ENCODE measurements around the gene PALB2. TPM values are rescaled to one million over a fixed set of nuclear protein-coding genes. Genes with fewer than 3 reads are reported as not detected.
A peak's percentile ranks its signal among the peaks of the same experiment; 100 is the strongest.

The PALB2 gene
- total RNA-seq, 1 experiment from 2014 or later = 19.1 TPM

GRCh38 chr16:23556881-23557778 lies 84.0 kb downstream of the PALB2 start, which contains the start of the genes EARS2 and UBFD1:
EARS2 (minus strand) TSS chr16:23557350; CDS start chr16:23557343, 7 bp downstream.
UBFD1 (plus strand) TSS chr16:23557727; CDS start chr16:23557743, 16 bp downstream.
- H3K27me3 ChIP-seq (ENCODE audit: insufficient read depth, low read depth) = no peaks in the 10 kb centered on the region
- DNase-seq = peak; percentile 94 to 100
- no peaks in the 10 kb centered on the region for H3K9me3 ChIP-seq (ENCODE audit: insufficient read depth, low read depth)
- peaks cover 33% of the 10 kb centered on the region for H3K36me3 ChIP-seq (ENCODE audit: low read depth)
- H3K4me3 ChIP-seq = peak within 1 kb of the TSS; percentile 98
- H3K4me2 ChIP-seq = peak within 1 kb of the TSS; percentile 97
- TSS peak; percentile 62 for BruUV-seq (replicated peaks)
- intact Hi-C loops (cut with micrococcal nuclease; ENCODE audit: unreplicated experiment) = loop anchor here (1.0 to 5.0 kb wide), 4 partner anchors 84 to 945 kb away; partner anchors contain the start of genes COG7, DCTN5 and PALB2
- peaks cover 13% of the 10 kb centered on the region; the same call in 1 of the 2 replicates for H3F3A ChIP-seq (ENCODE audit: insufficient read depth, low read depth)
- H2AFZ ChIP-seq = peak within 1 kb of the TSS; percentile 81
- peaks cover 18% of the 10 kb centered on the region for H4K20me1 ChIP-seq (ENCODE audit: insufficient read depth)
- peaks cover 26% of the 10 kb centered on the region for H3K4me1 ChIP-seq (replicated peaks; ENCODE audit: insufficient read depth)
- TF ChIP-seq EZH2 (IDR thresholded peaks at IDR 0.05; ENCODE audit: low read depth) (no peak), CTCF (conservative IDR thresholded peaks at IDR 0.05) (peak; percentile 89)
- no peaks in the 10 kb centered on the region for H3K9me2 ChIP-seq (ENCODE audit: insufficient read depth)
- peaks cover 56% of the 10 kb centered on the region for H3K79me2 ChIP-seq (ENCODE audit: low read depth)
- CTCF ChIA-PET = interaction anchor here (0.6 to 0.9 kb wide), 3 partner anchors 18 to 139 kb away, joined by 3 to 7 read pairs (median 4); no protein-coding TSS in a partner anchor
- peak within 1 kb of the TSS; percentile 79 for H3K27ac ChIP-seq
- POLR2A ChIA-PET (ENCODE audit: unreplicated experiment) = interaction anchor here (0.5 kb wide), 2 partner anchors 223 to 347 kb away, joined by 4 to 9 read pairs; no protein-coding TSS in a partner anchor

GRCh38 chr16:23554536-23554935 lies 86.6 kb downstream of the PALB2 start:
- DNase-seq = no peak
- Histone ChIP-seq H3K36me3 (ENCODE audit: low read depth) (peaks cover 19% of the 10 kb centered on the region), H4K20me1 (ENCODE audit: insufficient read depth) (peaks cover 6% of the 10 kb centered on the region; the same call in 1 of the 2 replicates), H3K79me2 (ENCODE audit: low read depth) (peaks cover 36% of the 10 kb centered on the region), H3F3A (ENCODE audit: insufficient read depth, low read depth) (peaks cover 13% of the 10 kb centered on the region; the same call in 1 of the 2 replicates), H3K9me3 (ENCODE audit: insufficient read depth, low read depth) (no peaks in the 10 kb centered on the region), H3K9me2 (ENCODE audit: insufficient read depth) (no peaks in the 10 kb centered on the region), H3K27ac (no peak overlapping the region), H3K27me3 (ENCODE audit: insufficient read depth, low read depth) (no peaks in the 10 kb centered on the region), H3K4me2 (no peak overlapping the region), H2AFZ (no peak overlapping the region), H3K4me3 (no peak overlapping the region), H3K4me1 (replicated peaks; ENCODE audit: insufficient read depth) (peaks cover 26% of the 10 kb centered on the region)
- no peak for TF ChIP-seq EZH2 (IDR thresholded peaks at IDR 0.05; ENCODE audit: low read depth)
- CTCF ChIA-PET = no interaction called here
- BruUV-seq (replicated peaks) = no TSS peak
- POLR2A ChIA-PET (ENCODE audit: unreplicated experiment) = no interaction called here
- intact Hi-C loops (cut with micrococcal nuclease; ENCODE audit: unreplicated experiment) = no loop called here

Other genes starting within 250 kb of the PALB2 start
- 38.3 and 40.7 TPM in 2 replicates for gene COG7, start 188.1 kb downstream of the PALB2 start, total RNA-seq (2021)
- 68.5 and 85.1 TPM in 2 replicates for gene GGA2, start 130.8 kb downstream of the PALB2 start, total RNA-seq (2021)
- gene EARS2, start 84.0 kb downstream of the PALB2 start, total RNA-seq (2021) = 34.9 and 43.3 TPM in 2 replicates
- 95.8 and 98.2 TPM in 2 replicates for gene UBFD1, start 83.6 kb downstream of the PALB2 start, total RNA-seq (2021)
- 125 and 136 TPM in 2 replicates for gene NDUFAB1, start 45.0 kb downstream of the PALB2 start, total RNA-seq (2021)
- 52.9 and 84.8 TPM in 2 replicates for gene DCTN5, start 156 bp upstream of the PALB2 start, total RNA-seq (2021)
- 169 and 213 TPM in 2 replicates for gene PLK1, start 37.6 kb upstream of the PALB2 start, total RNA-seq (2021)
- gene ERN2, start 71.9 kb upstream of the PALB2 start, total RNA-seq (2021) = 3.4 and 3.9 TPM in 2 replicates
- gene CHP2, start 113.7 kb upstream of the PALB2 start, total RNA-seq (2021) = not detected in 2 replicates
- gene PRKCB, start 194.7 kb upstream of the PALB2 start, total RNA-seq (2021) = not detected in 2 replicates